NCI-H2196 treated with DMSO at 0.1 percent for 48 hours (cell line): ENCODE measurements around the gene TSHZ3.

Source experiments
- DNase-seq: peaks from one replicate; lab custom pipeline; 2025; ENCODE audit not compliant: unreplicated experiment; lab: John Stamatoyannopoulos, UW

The TSHZ3 gene

GRCh38 chr19:31269425-31270127 is 79.7 kb downstream of the TSHZ3 start:
- no peak for DNase-seq

DNA sequence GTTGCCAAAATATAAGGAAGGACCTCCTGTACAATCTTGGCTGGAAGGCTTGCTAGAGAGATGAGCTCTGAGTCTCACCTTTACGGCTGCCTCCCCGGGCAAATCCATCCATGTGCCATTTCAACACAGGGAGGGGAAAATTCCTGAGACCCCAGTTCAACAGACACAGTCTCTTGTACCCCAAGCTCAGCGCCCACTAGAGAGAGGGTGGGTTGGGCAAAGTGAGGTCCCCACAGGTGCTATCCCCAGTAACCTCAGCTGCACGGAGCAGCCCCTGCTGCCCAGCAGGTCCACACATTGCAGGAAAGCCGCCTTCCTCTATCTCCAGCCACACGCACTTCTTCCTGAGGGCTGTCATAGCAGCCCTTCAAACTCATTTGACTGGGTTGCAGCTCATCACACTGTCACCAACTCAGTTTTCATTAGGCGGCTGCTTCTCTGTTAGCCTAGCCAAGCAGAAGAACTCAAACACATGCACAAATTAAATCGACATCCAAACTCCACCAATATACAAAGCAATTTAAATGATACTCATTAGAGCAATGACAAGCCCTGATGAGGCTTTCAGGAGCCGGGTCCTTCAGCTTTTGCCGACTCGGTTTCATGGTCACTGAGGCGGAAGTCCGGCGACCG is 80.4 kb downstream of the TSHZ3 start:
- DNase-seq: no peak

DNA sequence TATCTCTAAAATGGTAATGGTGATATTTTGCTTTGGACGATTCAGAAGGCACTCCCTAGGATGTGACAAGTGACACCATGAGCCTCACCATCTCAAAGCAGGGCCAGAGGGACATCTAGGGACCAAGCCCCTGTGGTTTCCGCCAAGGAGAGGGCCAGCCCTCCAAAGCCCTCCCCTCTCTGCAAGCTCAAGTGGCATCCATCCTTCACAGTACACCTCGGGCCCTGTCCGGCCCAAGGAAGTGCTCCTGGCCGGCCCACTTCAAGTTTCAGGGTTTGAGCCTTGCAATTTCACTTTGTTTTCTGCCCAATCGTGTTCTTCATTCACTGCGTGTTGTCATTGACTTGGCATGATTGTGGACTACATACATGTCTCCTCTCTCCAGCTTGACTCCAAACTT is 82.5 kb downstream of the TSHZ3 start:
- no peak for DNase-seq

GRCh38 chr19:31266196-31266595 is 83.0 kb downstream of the TSHZ3 start:
- no peak for DNase-seq

DNA sequence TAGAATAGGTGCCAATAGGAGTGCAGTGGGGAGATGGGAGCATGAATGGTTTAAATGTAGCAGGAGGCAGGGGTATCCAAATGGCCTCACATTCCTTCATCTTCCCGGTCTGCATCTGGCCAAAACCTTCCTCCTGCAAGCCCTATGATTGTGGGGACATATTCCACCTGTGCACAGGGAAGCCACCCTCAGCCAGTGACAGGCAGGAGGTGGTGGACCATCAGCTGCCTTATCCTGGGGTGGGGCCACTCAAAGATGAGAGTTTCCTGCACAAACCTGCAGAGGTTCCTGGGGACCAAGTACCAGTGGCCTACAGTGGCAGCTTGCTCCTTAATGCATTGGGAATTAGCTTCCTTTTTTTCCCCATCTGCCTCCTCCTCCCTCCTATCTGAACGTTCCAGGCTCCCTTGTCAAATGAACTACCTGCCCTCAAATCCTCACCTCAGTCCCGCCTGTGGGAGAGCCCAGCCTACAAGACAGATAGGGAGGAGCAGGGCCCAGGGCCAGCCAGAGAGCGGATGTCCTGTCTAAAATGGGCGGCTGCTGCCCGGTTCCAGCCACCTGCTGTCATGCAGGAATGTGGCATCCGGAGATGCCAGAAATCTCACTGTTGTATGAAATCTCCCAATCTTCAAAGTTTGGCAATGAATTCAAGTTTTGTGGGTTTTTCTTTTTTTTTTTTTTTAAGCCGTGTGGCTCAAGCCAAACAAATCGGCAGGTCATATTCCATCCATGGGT is 85.0 kb downstream of the TSHZ3 start:
- DNase-seq: no peak

DNA sequence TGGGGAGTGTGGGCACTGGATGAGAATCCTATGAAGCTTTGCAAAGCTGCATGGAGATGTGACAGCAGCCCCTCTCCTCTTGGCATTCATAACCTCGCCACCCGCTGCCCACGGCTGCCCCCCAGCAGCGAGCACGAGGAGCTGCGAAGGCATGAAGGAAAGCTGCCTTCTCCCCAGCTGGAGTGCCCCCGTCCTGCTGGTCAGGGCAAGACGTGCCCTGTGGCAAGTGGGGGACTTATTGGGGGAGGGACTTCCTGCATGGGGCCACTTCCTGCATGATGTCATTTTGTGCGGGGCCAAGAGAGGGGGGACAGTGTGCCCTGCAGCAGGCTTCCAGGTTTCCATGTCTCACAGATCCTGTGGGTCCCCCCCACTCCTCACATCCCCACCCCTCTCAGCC is 85.9 kb downstream of the TSHZ3 start:
- DNase-seq: no peak

GRCh38 chr19:31262725-31263191 is 86.5 kb downstream of the TSHZ3 start:
- no peak for DNase-seq

GRCh38 chr19:31261603-31262212 is 87.5 kb downstream of the TSHZ3 start:
- no peak for DNase-seq

DNA sequence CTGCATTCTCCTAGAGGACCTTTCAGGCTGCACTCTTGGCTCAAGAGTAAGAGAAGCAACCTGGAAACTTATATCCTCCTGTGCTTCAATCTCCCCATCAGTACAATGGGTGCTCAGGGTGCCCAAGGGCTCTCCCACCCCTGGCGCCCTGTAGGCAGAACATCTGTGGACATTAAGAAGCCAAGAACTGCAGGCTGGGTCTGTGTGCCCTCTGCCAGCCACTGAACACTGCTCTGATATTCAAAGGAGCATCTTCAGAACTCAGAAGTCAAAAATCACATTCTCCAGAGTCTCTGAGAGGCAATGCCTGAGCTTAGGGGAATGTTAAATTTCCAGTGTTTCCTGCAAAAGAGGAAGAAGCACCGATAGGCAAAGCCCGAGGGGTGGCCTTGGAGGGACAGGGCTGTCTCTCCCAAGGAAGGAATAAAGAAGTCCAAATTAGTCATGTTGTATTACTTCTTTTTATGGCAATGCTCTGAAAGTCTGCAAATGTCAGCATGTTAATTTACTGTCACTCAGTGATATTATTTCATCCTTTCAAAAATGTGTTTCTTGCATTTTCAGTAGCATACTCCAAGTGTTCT is 88.1 kb downstream of the TSHZ3 start:
- DNase-seq: no peak

DNA sequence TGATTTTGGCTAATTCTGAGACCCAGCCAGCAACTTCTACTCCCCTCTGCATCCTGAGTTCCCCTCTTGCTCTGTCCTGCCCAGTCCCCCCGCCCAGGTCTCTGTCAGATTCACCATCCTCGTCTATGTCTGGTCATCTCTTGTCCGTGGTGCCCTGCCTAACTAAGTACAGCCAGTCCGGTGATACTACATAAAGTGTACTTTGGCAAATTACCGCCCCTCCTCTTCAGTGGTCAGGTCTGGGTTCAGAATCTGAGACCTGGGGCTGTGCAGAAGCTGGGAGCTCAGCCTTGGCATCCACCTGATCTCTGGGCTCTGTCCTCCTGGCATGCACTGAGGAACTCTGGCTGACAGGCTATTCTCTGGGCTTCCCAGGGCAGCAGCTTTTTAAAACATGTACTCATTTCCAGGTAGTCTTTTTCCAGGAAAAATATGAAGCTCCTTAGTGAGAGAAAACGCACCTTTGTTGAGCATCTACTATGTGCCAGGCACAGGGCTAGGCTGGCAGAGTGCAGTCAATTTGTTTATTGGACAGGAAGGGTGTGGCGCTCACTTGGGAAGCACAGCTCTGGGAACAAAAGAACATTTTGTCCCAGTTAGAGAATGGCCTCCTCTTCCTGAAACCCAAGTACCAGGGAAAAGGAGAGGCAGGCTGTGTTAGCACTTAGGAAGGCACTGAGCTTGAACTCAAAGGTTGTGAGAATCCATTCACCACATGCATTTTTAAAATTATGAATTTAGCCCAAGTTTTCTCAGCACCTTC is 88.9 kb downstream of the TSHZ3 start:
- DNase-seq: no peak

DNA sequence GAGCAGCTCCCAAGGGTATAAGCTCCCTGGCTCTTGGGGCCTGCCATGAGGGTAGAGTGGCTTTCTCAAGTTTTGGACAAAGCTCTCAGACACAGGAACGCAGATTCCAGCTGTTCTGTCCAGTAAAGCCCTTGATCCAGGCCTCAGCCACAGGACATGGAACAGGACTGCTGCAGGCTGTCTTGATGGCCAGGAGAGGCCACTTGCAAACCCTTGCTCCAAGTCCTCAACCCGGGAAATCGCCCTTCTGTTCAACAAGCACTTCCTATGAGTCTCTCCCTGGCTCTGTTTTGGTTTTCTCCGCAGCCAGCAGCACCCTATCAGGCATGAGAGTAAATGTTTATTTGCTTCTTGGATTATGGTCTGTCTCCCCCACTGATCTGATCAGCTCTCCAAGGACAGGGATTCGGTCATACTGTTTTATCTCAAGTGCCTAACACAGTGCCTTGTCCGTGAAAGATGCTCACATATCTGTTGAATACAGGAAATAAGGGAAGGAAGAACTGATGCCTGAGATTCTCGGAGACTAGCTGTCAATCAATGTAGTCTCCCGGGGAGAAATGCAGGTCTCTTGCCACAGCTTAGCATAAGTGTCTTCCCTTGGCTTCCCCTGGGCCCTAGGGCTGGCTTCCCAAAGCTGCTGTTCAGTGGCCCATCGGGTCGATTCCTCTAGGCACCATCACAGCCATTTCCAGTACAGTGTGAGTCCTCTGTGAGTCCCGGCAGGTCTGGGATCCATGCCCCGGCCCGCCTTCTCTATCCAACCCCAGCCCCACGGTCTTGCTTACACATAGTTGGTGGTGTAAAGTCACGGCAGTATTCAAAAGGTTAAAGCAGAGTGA is 90.8 kb downstream of the TSHZ3 start:
- no peak for DNase-seq

DNA sequence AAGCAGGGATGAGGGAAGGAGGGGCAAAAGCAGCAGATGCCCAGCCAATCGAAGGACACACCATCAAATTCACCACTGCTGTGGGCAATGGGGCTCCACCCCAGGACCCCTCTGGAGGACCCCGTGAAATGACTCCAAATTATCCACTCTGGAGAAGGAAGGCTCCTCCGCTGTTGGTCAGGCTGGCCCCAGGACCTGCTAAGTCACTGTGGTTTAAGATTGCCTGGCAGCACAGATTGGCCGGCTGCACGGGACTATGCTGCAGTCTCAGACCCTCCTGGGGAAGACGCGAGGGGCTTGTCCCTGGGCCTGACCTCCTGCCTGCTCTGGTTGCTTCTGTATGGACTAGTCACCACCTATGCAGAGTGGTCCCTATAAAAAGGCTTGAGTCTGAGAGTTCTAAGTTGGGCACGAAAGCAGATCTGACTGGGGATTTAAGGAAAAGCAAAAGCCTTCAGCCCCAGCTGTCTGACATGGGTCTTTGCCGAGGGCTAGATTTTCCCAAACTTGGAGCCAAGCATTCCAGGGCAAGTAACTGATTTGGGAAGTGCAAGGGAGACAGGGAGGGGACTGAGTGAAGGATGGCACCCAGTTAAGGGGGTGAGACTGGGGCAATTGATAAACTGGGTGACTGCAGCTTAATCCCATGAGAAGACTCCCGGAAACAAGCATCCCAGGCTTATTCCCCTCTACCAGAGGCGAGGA is 91.7 kb downstream of the TSHZ3 start:
- DNase-seq: no peak

- no peak for DNase-seq
Observed at GRCh38 chr19:31257025-31257424, 92.2 kb downstream of the TSHZ3 start.

DNA sequence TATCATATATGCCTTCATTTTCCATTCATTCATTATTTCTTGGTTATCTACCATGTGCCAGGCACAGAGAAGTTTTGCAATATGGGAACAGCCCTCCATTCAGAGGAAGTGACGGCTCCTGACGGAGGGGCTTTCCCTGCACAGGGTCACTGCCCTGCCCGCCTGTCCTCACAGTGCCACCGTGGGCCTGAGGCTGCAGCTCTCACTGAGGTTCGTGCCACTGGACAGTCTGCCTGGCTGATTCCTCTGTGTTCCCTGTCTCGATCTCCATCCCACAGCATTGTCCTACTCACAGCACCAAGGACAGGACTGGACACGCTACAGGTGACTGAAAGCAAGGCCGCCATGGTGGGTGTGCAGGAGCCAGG is 92.7 kb downstream of the TSHZ3 start:
- DNase-seq: no peak

DNA sequence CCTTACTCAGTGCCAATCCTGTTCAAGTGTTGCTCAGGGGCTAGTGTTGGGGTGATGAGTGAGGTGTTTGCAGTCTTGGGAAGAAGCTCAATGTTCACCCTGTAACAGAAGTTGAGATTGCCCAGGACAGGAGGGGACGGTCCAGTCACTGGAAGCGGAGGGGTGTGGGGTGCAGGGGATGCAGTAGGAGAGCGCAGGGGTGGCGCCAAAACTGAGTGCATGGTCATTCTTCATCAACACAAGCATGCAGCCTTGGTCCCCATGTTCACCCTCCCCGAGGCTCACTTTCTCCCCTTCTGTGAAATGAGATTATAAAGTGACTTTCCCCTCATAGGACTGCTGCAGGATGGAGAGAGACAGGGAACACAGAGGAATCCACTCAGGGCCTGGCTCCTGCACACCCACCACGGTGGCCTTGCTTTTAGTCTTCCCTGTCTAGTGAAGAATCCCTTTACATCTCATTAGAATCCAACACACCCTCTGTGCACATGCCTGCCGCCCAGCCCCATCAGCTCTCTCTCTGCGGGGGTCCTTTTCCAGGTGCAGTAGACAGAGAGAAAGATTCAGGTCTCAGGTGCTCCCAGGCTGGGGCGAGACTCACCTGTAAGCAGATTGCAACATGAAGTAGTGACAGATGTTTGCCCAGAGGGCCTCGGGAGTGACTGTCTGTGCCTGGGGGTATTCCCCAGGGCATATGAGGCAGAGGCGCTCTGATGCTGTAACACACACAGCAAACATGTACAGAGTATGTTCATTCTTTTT is 93.2 kb downstream of the TSHZ3 start:
- no peak for DNase-seq

GRCh38 chr19:31255174-31255799 is 93.9 kb downstream of the TSHZ3 start:
- no peak for DNase-seq

- no peak for DNase-seq
Observed at GRCh38 chr19:31254611-31255010, 94.6 kb downstream of the TSHZ3 start.

- peak; percentile 58 for DNase-seq
Observed at GRCh38 chr19:31254180-31254551, 95.1 kb downstream of the TSHZ3 start.
